ENCODE data around the gene NEDD9.
A peak's percentile ranks its signal among the peaks of the same experiment; 100 is the strongest.

The NEDD9 gene

DNA sequence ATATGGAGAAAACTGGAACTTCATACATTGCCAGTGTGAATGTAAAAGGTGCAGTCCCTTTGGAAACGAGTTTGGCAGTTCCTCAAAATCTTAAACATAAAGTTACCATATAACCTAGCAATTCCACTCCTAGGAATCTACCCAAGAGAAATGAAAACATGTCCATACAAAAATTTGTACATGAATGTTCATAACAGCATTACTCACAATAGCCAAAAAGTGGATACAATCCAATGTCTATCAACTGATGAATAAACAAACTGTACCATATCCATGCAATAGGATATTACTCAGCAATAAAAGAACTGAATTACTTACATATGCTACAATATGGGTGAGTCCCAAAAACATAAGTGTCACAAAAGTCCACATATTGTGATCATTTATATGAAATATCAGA, 72.3 kb downstream of the NEDD9 start:
- TF ChIP-seq REST (IDR thresholded peaks at IDR 0.05; ENCODE audit: insufficient replicate concordance, low read depth) (no peak), SPI1 (IDR thresholded peaks at IDR 0.05; ENCODE audit: borderline replicate concordance, low read depth) (no peak), GABPA (IDR thresholded peaks at IDR 0.05; ENCODE audit: low read depth) (no peak), CTCF (IDR thresholded peaks at IDR 0.05; ENCODE audit: insufficient read depth, low read length) (no peak), POLR2AphosphoS5 (IDR thresholded peaks at IDR 0.05; ENCODE audit: low read depth) (no peak)
- no peak for DNase-seq (ENCODE audit: low read depth in 1 of 2, low spot score in 1 of 2)
- no peak overlapping the region for H3K4me3 ChIP-seq (replicated peaks; ENCODE audit: insufficient read depth, low read length)
- H3K27me3 ChIP-seq (ENCODE audit: insufficient read depth, poor library complexity, severe bottlenecking) = no peaks in the 10 kb centered on the region
- no peak overlapping the region for H3K27ac ChIP-seq (replicated peaks)

DNA sequence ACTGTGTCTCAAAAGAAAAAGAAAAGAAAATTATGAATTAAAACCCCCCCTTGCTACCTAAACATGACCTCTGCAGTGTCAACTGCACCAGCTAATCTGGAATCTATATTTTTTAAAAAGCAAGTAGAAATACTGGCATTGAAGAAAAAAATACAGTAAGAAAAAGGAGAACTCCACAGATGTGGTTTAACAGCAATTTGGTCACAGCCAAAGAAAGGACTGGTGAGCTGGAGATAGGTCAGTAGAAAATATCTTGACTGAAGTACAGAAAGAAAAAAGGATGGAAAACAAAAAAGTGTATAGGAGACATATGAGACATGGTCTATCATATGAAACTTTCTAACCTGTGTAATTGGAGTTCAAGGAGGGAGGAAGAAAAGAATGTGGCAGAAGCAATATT, 76.9 kb downstream of the NEDD9 start:
- Histone ChIP-seq H3K27ac (replicated peaks) (no peak overlapping the region), H3K27me3 (ENCODE audit: insufficient read depth, poor library complexity, severe bottlenecking) (no peaks in the 10 kb centered on the region), H3K4me3 (replicated peaks; ENCODE audit: insufficient read depth, low read length) (no peak overlapping the region)
- TF ChIP-seq SPI1 (IDR thresholded peaks at IDR 0.05; ENCODE audit: borderline replicate concordance, low read depth) (peak; percentile 57; the same call in 1 of the 2 replicates), GABPA (IDR thresholded peaks at IDR 0.05; ENCODE audit: low read depth) (no peak)
- no peak for DNase-seq (ENCODE audit: low read depth in 1 of 2, low spot score in 1 of 2)

DNA sequence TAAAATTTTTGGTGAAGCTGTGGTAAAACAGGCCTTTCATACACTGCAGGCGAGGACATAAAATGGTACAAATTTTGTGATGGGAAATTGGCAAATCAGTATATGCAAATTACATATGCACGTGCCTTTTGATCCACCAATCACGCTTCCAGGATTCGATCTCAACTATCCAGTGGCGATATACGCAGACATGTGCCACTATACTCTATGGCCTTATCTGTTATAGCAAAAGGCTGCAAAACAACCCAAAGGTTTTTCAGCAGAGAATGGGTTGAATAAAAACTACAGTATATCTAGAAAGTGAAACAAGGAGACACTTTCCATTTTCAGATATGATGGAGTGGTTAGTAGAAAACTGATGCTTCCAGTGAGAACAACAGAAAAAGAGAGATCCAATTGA, 79.0 kb downstream of the NEDD9 start:
- no peaks in the 10 kb centered on the region for H3K27me3 ChIP-seq (ENCODE audit: insufficient read depth, poor library complexity, severe bottlenecking)
- H3K27ac ChIP-seq (replicated peaks) = no peak overlapping the region
- TF ChIP-seq GABPA (IDR thresholded peaks at IDR 0.05; ENCODE audit: low read depth) (no peak), REST (IDR thresholded peaks at IDR 0.05; ENCODE audit: insufficient replicate concordance, low read depth) (no peak), SPI1 (IDR thresholded peaks at IDR 0.05; ENCODE audit: borderline replicate concordance, low read depth) (no peak)
- H3K4me3 ChIP-seq (replicated peaks; ENCODE audit: insufficient read depth, low read length) = no peak overlapping the region
- DNase-seq (ENCODE audit: low read depth in 1 of 2, low spot score in 1 of 2) = no peak

GRCh38 chr6:11152581-11152980, 79.9 kb downstream of the NEDD9 start:
- Histone ChIP-seq H3K27ac (replicated peaks) (no peak overlapping the region), H3K27me3 (ENCODE audit: insufficient read depth, poor library complexity, severe bottlenecking) (no peaks in the 10 kb centered on the region), H3K4me3 (replicated peaks; ENCODE audit: insufficient read depth, low read length) (no peak overlapping the region)
- DNase-seq (ENCODE audit: low read depth in 1 of 2, low spot score in 1 of 2) = no peak
- TF ChIP-seq POLR2AphosphoS5 (IDR thresholded peaks at IDR 0.05; ENCODE audit: low read depth) (no peak), SPI1 (IDR thresholded peaks at IDR 0.05; ENCODE audit: borderline replicate concordance, low read depth) (no peak), REST (IDR thresholded peaks at IDR 0.05; ENCODE audit: insufficient replicate concordance, low read depth) (no peak), CTCF (IDR thresholded peaks at IDR 0.05; ENCODE audit: insufficient read depth, low read length) (no peak), GABPA (IDR thresholded peaks at IDR 0.05; ENCODE audit: low read depth) (no peak)

Data from HL-60 (cell line).